Endothelial cell (in vitro differentiated cells): ENCODE measurements around the gene HSF2BP. TPM values are rescaled to one million over a fixed set of nuclear protein-coding genes. Genes with fewer than 3 reads are reported as not detected.

ENCODE experiments used
- DNase-seq: peaks from one replicate; pipeline ENCODE4 v3.0.0; 2021; ENCODE audit warnings: low spot score
- H3K27ac Mint-ChIP-seq: one replicate; pipeline ENCODE4 v1.8.0; 2021; ENCODE audit warnings: mixed read lengths, inconsistent platforms; ENCODE audit not compliant: unreplicated experiment
- H3K27me3 Mint-ChIP-seq: one replicate; pipeline ENCODE4 v1.8.0; 2021; ENCODE audit warnings: mild to moderate bottlenecking, moderate library complexity, mixed read lengths, inconsistent platforms; ENCODE audit not compliant: unreplicated experiment
- H3K36me3 Mint-ChIP-seq: one replicate; pipeline ENCODE4 v1.8.0; 2021; ENCODE audit warnings: mild to moderate bottlenecking, low read depth, mixed read lengths, inconsistent platforms; ENCODE audit not compliant: unreplicated experiment
- H3K4me1 Mint-ChIP-seq: one replicate; pipeline ENCODE4 v1.8.0; 2021; ENCODE audit warnings: mild to moderate bottlenecking, mixed read lengths, inconsistent platforms; ENCODE audit not compliant: unreplicated experiment
- H3K4me3 Mint-ChIP-seq: one replicate; pipeline ENCODE4 v1.8.0; 2021; ENCODE audit warnings: mild to moderate bottlenecking, mixed read lengths, inconsistent platforms; ENCODE audit not compliant: unreplicated experiment
- H3K9me3 Mint-ChIP-seq: one replicate; pipeline ENCODE4 v1.8.0; 2021; ENCODE audit warnings: mixed read lengths, inconsistent platforms; ENCODE audit not compliant: unreplicated experiment
- total RNA-seq: library from RNA; stranded (reverse); fragmentation: NEBNext Ultra II Directional; extraction: Animal tissue kit (Norgen Biotek cat#: 25700); gene quantifications from one replicate; pipeline ENCODE4 v1.2.1, GENCODE V29; 2021; ENCODE audit not compliant: unreplicated experiment
- TF ChIP-seq, protein P1 (sequence below): fragments of 200-600 bp; sonication (generic); IDR thresholded peaks from one replicate; pipeline ENCODE4 v1.5.0; 2021; ENCODE audit warnings: antibody characterized with exemption; ENCODE audit not compliant: unreplicated experiment

The HSF2BP gene
- total RNA-seq, 1 donor from 2014 or later: 2.3 TPM

DNA sequence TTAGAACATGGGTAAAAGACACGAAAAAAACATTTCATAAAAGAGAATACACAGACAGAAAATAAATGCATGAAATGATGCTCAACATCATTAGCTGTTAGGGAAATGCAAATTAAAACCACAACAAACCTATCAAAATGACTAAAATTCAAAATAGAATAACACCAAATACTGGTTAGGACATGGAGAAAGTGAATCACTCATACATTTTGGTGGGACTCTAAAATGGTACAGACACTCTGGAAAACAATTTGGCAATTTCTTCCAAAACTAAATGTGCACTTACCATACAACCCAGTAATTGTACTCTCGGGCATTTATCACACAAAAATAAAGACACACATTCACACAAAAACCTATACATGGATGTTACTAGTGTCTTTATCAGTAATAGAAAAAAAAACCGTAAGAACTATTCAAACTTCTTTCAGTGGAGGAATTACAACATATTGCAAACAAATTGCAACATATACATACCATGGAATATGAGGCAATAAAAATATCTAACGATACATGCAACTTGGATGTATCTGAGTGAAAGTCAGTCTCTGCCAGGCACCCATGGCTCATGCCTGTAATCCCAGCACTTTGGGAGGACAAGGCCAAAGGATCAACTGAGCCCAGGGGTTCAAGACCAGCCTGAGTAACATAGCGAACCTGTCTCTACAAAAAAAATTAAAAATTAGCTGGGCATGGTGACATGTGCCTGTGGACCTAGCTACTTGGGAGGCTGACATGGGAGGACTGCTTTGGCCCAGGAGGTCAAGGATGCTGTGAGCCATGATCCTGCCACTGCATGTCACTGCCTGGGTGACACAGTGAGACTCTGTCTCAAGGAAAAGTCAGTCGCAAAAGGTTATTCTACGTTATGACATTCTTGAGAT is 19.6 kb downstream of the HSF2BP start:
- Mint-ChIP-seq H3K27me3 (no peaks in the 10 kb centered on the region), H3K27ac (no peak overlapping the region), H3K36me3 (no peaks in the 10 kb centered on the region), H3K4me1 (no peaks in the 10 kb centered on the region), H3K4me3 (no peak overlapping the region), H3K9me3 (no peaks in the 10 kb centered on the region)
- no peak for DNase-seq
- TF ChIP-seq, protein P1, sequence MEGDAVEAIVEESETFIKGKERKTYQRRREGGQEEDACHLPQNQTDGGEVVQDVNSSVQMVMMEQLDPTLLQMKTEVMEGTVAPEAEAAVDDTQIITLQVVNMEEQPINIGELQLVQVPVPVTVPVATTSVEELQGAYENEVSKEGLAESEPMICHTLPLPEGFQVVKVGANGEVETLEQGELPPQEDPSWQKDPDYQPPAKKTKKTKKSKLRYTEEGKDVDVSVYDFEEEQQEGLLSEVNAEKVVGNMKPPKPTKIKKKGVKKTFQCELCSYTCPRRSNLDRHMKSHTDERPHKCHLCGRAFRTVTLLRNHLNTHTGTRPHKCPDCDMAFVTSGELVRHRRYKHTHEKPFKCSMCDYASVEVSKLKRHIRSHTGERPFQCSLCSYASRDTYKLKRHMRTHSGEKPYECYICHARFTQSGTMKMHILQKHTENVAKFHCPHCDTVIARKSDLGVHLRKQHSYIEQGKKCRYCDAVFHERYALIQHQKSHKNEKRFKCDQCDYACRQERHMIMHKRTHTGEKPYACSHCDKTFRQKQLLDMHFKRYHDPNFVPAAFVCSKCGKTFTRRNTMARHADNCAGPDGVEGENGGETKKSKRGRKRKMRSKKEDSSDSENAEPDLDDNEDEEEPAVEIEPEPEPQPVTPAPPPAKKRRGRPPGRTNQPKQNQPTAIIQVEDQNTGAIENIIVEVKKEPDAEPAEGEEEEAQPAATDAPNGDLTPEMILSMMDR: no peak

DNA sequence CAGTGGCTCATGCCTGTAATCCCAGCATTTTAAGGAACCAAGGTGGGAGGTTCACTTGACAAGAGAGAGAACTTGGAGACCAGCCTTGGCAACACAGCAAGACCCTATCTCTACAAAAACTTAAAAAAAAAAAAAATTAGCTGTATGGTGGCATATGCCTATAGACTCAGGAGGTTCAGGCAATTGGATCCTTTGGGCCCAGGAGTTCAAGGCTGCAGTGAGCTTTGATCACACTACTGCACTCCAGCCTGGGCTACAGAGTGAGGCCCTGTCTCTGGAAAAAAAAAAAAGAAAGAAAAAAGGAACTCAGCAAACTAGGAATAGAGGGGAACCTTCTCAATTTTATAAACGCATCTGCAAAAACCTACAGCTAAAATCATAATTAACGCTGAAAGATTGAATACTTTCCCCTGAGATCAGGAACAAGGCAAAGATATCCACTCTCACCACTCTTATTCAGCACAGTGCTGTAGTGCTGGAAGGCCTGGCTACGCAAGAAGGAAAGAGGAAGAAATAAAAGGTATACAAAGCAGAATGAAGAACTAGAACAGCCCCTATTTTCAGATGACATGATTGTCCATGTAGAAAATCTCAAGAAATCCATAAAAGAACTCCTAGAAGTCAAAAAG is 21.6 kb downstream of the HSF2BP start:
- no peak overlapping the region for H3K27ac Mint-ChIP-seq
- no peaks in the 10 kb centered on the region for H3K36me3 Mint-ChIP-seq
- H3K9me3 Mint-ChIP-seq: no peaks in the 10 kb centered on the region
- H3K27me3 Mint-ChIP-seq: no peaks in the 10 kb centered on the region
- TF ChIP-seq, protein P1: no peak
- no peak overlapping the region for H3K4me3 Mint-ChIP-seq
- DNase-seq: no peak
- H3K4me1 Mint-ChIP-seq: no peaks in the 10 kb centered on the region

DNA sequence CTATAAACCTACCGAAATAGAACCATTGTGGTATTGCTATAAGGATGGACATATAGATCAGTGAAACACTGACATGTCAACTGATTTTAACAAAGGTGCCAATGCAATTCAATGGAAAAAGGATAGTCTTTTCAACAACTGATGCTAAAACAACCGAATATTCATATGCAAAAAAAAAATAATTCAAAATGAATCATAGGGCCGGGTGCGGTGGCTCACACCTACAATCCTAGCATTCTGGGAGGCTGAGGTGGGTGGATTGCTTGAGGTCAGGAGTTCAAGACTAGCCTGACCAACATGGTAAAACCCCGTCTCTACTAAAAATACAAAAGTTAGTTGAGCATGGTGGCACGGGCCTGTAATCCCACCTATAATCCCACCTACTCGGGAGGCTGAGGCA is 23.9 kb downstream of the HSF2BP start:
- Mint-ChIP-seq H3K4me1 (no peaks in the 10 kb centered on the region), H3K36me3 (no peaks in the 10 kb centered on the region), H3K4me3 (no peak overlapping the region), H3K9me3 (no peaks in the 10 kb centered on the region), H3K27ac (no peak overlapping the region), H3K27me3 (peaks cover 2% of the 10 kb centered on the region)
- TF ChIP-seq, protein P1: no peak
- no peak for DNase-seq

DNA sequence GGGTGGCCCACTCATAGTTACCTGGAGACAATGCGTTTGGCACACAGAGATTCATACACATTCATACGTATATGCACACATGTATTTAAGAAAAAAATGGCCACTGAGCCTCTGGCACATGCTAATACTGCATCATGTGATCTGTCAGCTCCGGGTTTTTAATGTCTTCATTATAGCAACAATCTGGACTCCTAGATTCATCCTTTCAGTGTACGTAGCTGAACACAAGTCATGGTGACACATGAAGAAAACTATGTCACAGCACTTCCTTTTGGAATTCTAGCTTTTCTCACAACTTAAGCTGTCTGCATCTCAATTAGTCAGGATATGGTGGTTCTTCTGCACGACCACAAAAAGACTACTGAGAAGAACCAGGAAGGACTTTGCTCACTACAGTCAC is 24.7 kb downstream of the HSF2BP start:
- H3K9me3 Mint-ChIP-seq: no peaks in the 10 kb centered on the region
- H3K27ac Mint-ChIP-seq: no peak overlapping the region
- peaks cover under 1% of the 10 kb centered on the region for H3K36me3 Mint-ChIP-seq
- no peaks in the 10 kb centered on the region for H3K4me1 Mint-ChIP-seq
- TF ChIP-seq, protein P1: no peak
- no peak overlapping the region for H3K4me3 Mint-ChIP-seq
- peaks cover 2% of the 10 kb centered on the region for H3K27me3 Mint-ChIP-seq
- no peak for DNase-seq

DNA sequence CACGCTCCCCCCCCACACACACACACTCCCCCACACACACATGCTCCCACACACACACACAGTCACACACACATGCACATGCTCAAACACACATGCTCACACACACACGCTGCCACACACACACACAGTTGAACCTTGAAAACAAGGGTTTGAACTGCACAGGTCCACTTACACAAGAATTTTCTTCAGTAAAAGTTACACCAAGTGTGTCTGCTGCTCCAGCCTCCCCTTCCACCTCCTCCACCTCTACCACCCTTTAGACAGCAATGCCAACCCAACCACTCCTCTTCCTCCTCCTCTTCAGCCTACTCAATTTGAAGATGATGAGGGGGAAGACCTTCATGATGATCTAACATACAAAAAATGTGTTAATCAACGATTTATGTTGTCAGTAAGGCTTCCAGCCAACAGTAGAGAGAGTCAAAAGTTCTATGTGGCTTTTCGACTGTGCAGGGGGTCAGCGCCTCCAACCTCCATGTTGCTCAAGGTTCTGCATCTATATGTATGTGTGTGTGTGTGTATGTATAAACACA is 26.8 kb downstream of the HSF2BP start:
- Mint-ChIP-seq H3K4me3 (no peak overlapping the region), H3K27me3 (peaks cover 2% of the 10 kb centered on the region), H3K36me3 (peaks cover 17% of the 10 kb centered on the region), H3K4me1 (no peaks in the 10 kb centered on the region), H3K9me3 (no peaks in the 10 kb centered on the region), H3K27ac (no peak overlapping the region)
- no peak for DNase-seq
- TF ChIP-seq, protein P1: no peak
